WTC11 (cell line): ENCODE data around the gene RSPH1.

Experiments used
- CBFB ChIP-seq: sonication (generic); formaldehyde crosslinking; IDR thresholded peaks from 2 replicates; pipeline ENCODE4 v1.8.1; 2022; ENCODE audit warnings: mild to moderate bottlenecking, low read depth, missing genetic modification reagents
- CTCF ChIP-seq: fragments of 200-600 bp; IDR thresholded peaks from 2 replicates; pipeline ENCODE4 v1.8.0; 2022; ENCODE audit warnings: antibody characterized with exemption
- E2F5 ChIP-seq: sonication (generic); formaldehyde crosslinking; IDR thresholded peaks from 2 replicates; pipeline ENCODE4 v1.8.1; 2022; ENCODE audit warnings: mild to moderate bottlenecking, moderate library complexity, missing genetic modification reagents
- ESRRA ChIP-seq: sonication (generic); formaldehyde crosslinking; IDR thresholded peaks from 2 replicates; pipeline ENCODE4 v1.8.1; 2022; ENCODE audit warnings: mild to moderate bottlenecking, missing genetic modification reagents, borderline replicate concordance
- FOXK1 ChIP-seq: sonication (generic); formaldehyde crosslinking; IDR thresholded peaks from 2 replicates; pipeline ENCODE4 v1.8.0; 2022; ENCODE audit warnings: mild to moderate bottlenecking, moderate library complexity, missing genetic modification reagents
- IRF2 ChIP-seq: sonication (generic); formaldehyde crosslinking; IDR thresholded peaks from 2 replicates; pipeline ENCODE4 v1.8.0; 2022; ENCODE audit warnings: low read depth, missing genetic modification reagents, borderline replicate concordance
- MAX ChIP-seq: sonication (generic); formaldehyde crosslinking; IDR thresholded peaks from 2 replicates; pipeline ENCODE4 v1.8.0; 2022; ENCODE audit warnings: mild to moderate bottlenecking, missing genetic modification reagents
- NR3C1 ChIP-seq: sonication (generic); formaldehyde crosslinking; conservative IDR thresholded peaks from 2 replicates; pipeline ENCODE4 v1.8.1; 2023; ENCODE audit warnings: low read depth, mild to moderate bottlenecking, missing genetic modification reagents
- USF2 ChIP-seq: sonication (generic); formaldehyde crosslinking; IDR thresholded peaks from 2 replicates; pipeline ENCODE4 v1.8.1; 2023; ENCODE audit warnings: mild to moderate bottlenecking, missing genetic modification reagents, moderate library complexity
- ZNF121 ChIP-seq: sonication (generic); formaldehyde crosslinking; IDR thresholded peaks from 2 replicates; pipeline ENCODE4 v1.8.0; 2023; ENCODE audit warnings: missing genetic modification reagents
- ZNF416 ChIP-seq: fragments of 250-450 bp; sonication (Bioruptor Pico); IDR thresholded peaks from 2 replicates; pipeline ENCODE4 v1.9.0; 2021; ENCODE audit warnings: mild to moderate bottlenecking, inconsistent platforms

GRCh38 chr21:42527489-42528158, 31.6 kb upstream of the RSPH1 start:
- TF ChIP-seq CTCF (no peak), ZNF121 (CRISPR knock-in tag) (no peak), NR3C1 (CRISPR knock-in tag) (no peak), MAX (no peak), E2F5 (CRISPR knock-in tag) (no peak), CBFB (CRISPR knock-in tag) (no peak), FOXK1 (CRISPR knock-in tag) (no peak), IRF2 (CRISPR knock-in tag) (no peak), ESRRA (CRISPR knock-in tag) (no peak), ZNF416 (CRISPR knock-in tag) (no peak), USF2 (CRISPR knock-in tag) (no peak)
